Rectal smooth muscle tissue (tissue), 1 donor: ENCODE results near the gene MAN1C1.

Experiments
- H3K27ac ChIP-seq: one replicate; pipeline ENCODE4 v1.7.0; 2013; ENCODE audit warnings: low read depth, low read length, inconsistent platforms
- H3K27me3 ChIP-seq: one replicate; pipeline ENCODE4 v1.7.0; 2013; ENCODE audit warnings: low read length; ENCODE audit not compliant: control insufficient read depth, insufficient read depth
- H3K36me3 ChIP-seq: one replicate; pipeline ENCODE4 v1.7.0; 2013; ENCODE audit warnings: low read length; ENCODE audit not compliant: control insufficient read depth, insufficient read depth
- H3K4me1 ChIP-seq: one replicate; pipeline ENCODE4 v1.7.0; 2013; ENCODE audit warnings: low read length; ENCODE audit not compliant: control insufficient read depth, insufficient read depth
- H3K4me3 ChIP-seq: one replicate; pipeline ENCODE4 v1.7.0; 2013; ENCODE audit warnings: low read length
- H3K9ac ChIP-seq: one replicate; pipeline ENCODE4 v1.7.0; 2013; ENCODE audit warnings: low read length

Gene MAN1C1

DNA sequence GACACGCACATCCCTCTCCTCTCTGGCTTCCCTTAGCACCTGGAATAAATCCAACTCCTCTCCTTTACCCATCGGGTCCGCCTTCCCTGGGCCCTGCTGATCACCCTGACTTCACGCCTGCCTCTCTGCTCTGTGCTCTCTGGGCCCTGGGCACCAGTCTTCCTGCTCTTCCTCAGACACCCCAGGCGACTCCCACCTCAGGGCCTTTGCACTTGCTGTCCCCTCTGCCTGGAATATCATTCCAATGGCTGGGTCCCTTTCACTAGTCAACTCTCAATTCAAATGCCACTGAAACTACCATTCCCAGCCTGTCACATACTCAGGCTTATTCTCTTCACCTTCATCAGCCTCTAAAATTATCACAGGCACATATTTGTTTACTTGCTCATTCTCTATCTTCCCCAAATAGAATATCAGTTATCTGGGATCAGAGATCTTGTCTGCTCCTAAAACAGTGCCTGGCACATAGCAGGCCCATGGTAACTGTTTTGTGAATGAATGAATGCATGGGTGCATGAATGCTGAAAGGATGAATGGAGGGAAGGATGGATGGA is 156.2 kb downstream of the MAN1C1 start:
- no peaks in the 10 kb centered on the region for H3K4me1 ChIP-seq
- H3K27ac ChIP-seq, result no peak overlapping the region
- H3K9ac ChIP-seq, result no peak overlapping the region
- H3K27me3 ChIP-seq, result no peaks in the 10 kb centered on the region
- H3K36me3 ChIP-seq, result no peaks in the 10 kb centered on the region
- no peak overlapping the region for H3K4me3 ChIP-seq

GRCh38 chr1:25773441-25774125 is 157.0 kb downstream of the MAN1C1 start:
- Histone ChIP-seq H3K4me1 (no peaks in the 10 kb centered on the region), H3K36me3 (no peaks in the 10 kb centered on the region), H3K27ac (no peak overlapping the region), H3K4me3 (no peak overlapping the region), H3K27me3 (no peaks in the 10 kb centered on the region), H3K9ac (no peak overlapping the region)

DNA sequence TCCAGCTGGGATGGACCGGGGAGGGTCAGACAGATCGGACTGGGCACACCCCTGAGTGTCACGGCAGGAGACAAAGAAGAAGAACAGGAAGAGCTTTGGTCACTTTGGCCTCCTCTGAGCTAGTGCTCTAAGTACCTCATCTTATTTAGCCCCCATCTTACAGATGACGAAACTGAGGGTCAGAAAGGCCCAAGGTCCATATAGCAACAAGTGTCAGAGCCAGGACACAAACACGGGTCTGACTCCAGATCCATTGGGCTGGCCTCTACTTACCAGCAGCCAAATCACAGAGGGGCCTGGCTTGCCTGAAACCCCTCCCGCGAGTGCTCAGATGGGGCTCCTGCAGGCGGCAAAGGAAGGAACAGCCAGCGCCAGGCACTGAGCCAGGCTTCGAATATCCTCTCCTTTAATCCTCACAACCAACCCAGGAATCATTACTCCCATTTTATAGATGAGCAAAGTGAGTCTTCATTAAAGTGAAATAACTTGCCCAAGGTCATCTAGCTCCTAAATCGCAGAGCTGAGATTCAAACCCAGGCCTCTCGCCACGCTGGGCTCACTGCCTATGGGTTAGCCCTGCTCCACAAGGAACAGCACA is 157.7 kb downstream of the MAN1C1 start:
- Histone ChIP-seq H3K27me3 (no peaks in the 10 kb centered on the region), H3K4me3 (no peak overlapping the region), H3K9ac (no peak overlapping the region), H3K27ac (no peak overlapping the region), H3K4me1 (no peaks in the 10 kb centered on the region), H3K36me3 (no peaks in the 10 kb centered on the region)

DNA sequence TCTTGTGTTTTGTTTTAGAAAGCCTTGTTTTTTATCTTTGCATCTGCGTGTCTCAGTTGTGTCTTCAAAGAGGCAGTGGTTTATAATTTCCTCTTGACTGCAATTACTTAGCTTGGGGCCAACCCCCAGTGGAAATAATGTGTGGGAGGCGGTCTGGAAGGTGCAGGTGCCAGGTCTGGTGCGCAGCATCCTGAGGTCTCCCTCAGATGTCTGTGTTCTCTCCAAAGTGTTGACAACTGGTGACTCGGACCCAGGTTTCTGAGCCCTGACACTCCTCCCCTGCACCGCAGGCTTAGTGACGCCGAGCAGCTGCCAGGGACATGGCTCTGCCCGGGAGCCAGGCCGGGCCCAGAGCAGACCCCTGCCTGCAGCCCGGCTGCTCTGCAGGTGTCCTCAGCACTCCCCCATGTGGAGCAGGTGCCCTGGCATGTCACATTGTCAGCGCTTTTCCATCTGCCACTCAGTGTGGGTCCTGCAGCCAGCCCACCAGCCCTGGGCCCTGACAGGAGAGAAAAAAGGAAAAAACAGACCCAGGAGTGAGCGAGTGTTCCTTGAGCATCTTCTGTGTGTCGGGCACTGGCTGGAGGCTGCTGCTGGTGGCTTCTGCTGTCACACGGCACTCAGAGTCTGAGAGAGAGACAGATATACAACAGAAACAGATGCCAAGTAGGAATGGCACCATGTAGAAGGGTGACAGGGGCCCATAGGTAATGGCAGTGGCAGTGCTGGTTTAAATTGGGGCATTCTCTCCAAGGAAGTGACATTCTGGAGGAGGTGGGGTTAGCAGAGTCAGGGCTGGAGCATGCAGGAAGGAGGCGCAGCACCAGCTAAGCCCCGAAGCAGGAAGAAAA is 158.6 kb downstream of the MAN1C1 start:
- no peaks in the 10 kb centered on the region for H3K4me1 ChIP-seq
- no peak overlapping the region for H3K4me3 ChIP-seq
- H3K27me3 ChIP-seq, result no peaks in the 10 kb centered on the region
- H3K27ac ChIP-seq, result no peak overlapping the region
- H3K36me3 ChIP-seq, result no peaks in the 10 kb centered on the region
- H3K9ac ChIP-seq, result no peak overlapping the region

GRCh38 chr1:25779388-25779787 is 162.8 kb downstream of the MAN1C1 start:
- Histone ChIP-seq H3K4me1 (no peaks in the 10 kb centered on the region), H3K36me3 (no peaks in the 10 kb centered on the region), H3K27me3 (no peaks in the 10 kb centered on the region), H3K27ac (no peak overlapping the region), H3K9ac (no peak overlapping the region), H3K4me3 (no peak overlapping the region)

GRCh38 chr1:25779894-25780293 is 163.3 kb downstream of the MAN1C1 start:
- Histone ChIP-seq H3K36me3 (no peaks in the 10 kb centered on the region), H3K9ac (no peak overlapping the region), H3K4me3 (no peak overlapping the region), H3K27ac (no peak overlapping the region), H3K4me1 (no peaks in the 10 kb centered on the region), H3K27me3 (no peaks in the 10 kb centered on the region)

DNA sequence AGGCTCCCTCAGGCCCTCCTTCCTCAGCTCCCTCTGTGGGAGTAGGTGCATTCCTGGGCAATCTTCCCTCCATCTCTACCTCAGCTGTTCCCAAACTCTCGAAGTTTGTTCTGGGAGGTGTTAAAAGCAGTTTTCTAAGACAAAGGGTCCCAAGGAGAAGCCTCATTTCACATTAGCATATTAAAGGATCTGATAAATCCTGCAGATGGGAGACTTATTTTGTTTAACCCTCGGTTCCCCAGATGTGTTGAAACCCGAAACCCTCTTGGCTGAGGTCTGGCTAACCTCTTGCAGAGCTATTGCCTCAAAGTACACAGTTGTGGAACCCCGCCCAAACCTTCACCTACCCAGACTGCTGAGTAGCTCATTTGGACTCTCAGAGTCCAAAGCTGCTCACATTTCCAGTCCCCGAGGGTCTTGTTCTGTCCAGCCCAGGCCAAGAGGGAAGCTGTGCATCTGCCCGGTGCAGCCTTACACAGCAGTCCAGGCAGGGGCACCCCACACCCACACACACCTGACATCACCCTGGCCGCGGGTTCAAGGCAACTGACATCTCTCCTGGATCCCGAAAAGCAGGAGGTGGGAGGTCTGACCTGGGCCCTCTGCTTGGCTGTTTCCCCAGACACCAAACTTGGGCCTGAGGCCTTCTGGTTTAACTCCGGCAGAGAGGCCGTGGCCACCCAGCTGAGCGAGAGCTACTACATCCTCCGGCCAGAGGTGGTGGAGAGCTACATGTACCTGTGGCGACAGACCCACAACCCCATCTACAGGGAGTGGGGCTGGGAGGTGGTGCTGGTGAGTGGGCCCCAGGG is 163.9 kb downstream of the MAN1C1 start:
- peaks cover 1% of the 10 kb centered on the region for H3K4me1 ChIP-seq
- H3K4me3 ChIP-seq, result no peak overlapping the region
- no peak overlapping the region for H3K9ac ChIP-seq
- no peaks in the 10 kb centered on the region for H3K36me3 ChIP-seq
- no peaks in the 10 kb centered on the region for H3K27me3 ChIP-seq
- no peak overlapping the region for H3K27ac ChIP-seq

DNA sequence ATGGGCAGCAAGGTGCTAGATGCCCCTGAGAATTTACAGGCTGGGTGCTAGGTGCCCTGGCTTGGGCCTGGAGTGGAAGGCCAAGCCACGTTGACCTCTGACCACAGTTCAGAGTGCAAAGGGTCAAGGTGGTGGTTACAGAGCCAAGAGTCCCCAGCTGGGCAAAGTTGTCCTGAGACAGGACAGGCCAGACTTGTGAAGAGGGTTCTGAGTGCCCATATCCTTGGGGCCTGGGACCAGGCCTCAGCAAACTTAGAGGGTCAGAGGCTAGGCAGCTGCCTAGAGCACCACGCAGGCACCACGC is 164.5 kb downstream of the MAN1C1 start:
- H3K36me3 ChIP-seq, result no peaks in the 10 kb centered on the region
- H3K27ac ChIP-seq, result no peak overlapping the region
- no peak overlapping the region for H3K9ac ChIP-seq
- H3K27me3 ChIP-seq, result no peaks in the 10 kb centered on the region
- peaks cover 4% of the 10 kb centered on the region for H3K4me1 ChIP-seq
- H3K4me3 ChIP-seq, result no peak overlapping the region

GRCh38 chr1:25782608-25783201 is 166.1 kb downstream of the MAN1C1 start:
- Histone ChIP-seq H3K4me3 (no peak overlapping the region), H3K4me1 (peaks cover 12% of the 10 kb centered on the region), H3K27ac (no peak overlapping the region), H3K36me3 (no peaks in the 10 kb centered on the region), H3K9ac (no peak overlapping the region), H3K27me3 (no peaks in the 10 kb centered on the region)

- H3K4me1 ChIP-seq, result peaks cover 12% of the 10 kb centered on the region
- no peak overlapping the region for H3K9ac ChIP-seq
- no peak overlapping the region for H3K4me3 ChIP-seq
- H3K27ac ChIP-seq, result no peak overlapping the region
- no peaks in the 10 kb centered on the region for H3K36me3 ChIP-seq
- no peaks in the 10 kb centered on the region for H3K27me3 ChIP-seq
Observed at GRCh38 chr1:25784575-25785051, 168.0 kb downstream of the MAN1C1 start.

DNA sequence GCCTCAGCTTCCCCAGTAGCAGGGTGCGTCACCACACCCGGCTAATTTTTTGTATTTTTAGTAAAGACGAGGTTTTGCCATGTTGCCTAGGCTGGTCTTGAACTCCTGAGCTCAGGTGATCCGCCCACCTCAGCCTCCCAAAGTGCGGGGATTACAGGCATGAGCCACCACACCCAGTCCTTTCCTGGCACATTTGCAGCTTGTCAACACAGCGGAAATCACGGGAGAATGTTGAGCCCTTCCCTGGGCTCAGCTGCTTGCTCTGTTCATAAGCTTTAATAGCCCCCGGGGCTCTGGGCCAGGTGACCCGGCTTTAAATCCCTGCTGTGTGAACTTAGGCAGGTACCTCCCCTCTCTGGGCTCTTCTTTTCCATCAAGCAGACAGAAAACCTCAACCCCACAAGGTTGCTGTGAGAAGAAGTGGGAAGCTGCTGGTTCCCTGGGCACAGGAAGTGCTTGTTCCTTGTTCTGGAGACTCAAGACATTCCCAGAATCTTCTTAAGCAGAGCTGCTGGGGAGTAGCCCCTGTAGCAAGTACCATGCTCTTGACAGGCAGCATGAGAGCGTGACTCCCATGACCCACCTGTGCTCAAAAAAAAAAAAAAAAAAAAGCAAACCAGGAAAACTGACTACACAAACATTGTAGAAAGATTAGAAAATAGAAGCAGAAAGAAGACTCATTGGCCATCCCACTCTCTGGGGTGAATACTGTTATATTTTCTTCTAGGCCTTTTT is 168.9 kb downstream of the MAN1C1 start:
- H3K27ac ChIP-seq, result no peak overlapping the region
- H3K9ac ChIP-seq, result no peak overlapping the region
- no peaks in the 10 kb centered on the region for H3K27me3 ChIP-seq
- H3K4me1 ChIP-seq, result peaks cover 12% of the 10 kb centered on the region
- H3K4me3 ChIP-seq, result no peak overlapping the region
- no peaks in the 10 kb centered on the region for H3K36me3 ChIP-seq
